Hematopoietic multipotent progenitor cell treated with erythropoietin and hydrocortisone succinate and interleukin-3 and kit ligand, for 8 days (in vitro differentiated cells): ENCODE data around the gene GMFB.
A peak's percentile ranks its signal among the peaks of the same experiment; 100 is the strongest.
"Not testable (repeated sequence)": the region's sequence is repeated elsewhere in the genome, so short reads cannot be mapped to it uniquely, and the experiment has no call there.

Experiments
- DNase-seq: peaks from one replicate; pipeline ENCODE4 v3.0.0-alpha.2; 2015

Gene GMFB

GRCh38 chr14:54490445-54491175, 1.8 kb upstream of the GMFB start:
- DNase-seq = no peak

- no peak for DNase-seq
These were observed 1.1 kb upstream of the GMFB start for GRCh38 chr14:54489731-54490444.

DNA sequence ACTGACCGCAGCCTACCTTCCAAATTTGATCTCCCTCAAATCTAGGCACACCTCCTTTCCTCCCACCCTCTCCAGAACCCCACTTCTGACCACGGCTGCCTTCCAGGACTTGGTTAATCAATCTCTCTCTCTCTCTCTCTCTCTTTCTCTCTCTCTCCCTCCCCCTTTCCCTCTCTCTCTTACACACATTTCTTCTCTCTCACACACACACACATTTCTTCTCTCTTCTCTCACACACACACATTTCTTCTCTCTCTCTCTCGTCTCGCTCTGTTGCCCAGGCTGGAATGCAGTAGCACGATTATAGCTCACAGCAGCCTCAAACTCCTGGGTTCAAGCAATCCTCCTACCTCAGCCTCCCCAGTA, 521 bp upstream of the GMFB start:
- DNase-seq = no peak

DNA sequence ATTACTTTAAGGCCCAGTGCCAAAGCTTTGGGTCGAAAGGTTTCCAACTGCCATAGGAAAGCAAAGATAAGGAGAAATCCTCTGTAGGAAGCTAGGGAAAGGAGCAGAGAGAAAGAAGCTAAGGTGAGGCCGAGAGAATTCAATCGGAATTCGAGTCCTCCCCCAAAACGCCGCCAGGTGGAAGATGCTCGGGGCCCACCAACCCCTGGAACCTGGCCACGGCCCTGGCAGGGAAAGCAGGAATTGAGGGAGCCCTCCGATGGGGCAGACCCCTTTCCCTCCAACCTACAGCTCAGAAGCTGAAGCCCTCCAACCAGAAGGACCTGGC, 498 bp downstream of the GMFB start:
- no peak for DNase-seq

DNA sequence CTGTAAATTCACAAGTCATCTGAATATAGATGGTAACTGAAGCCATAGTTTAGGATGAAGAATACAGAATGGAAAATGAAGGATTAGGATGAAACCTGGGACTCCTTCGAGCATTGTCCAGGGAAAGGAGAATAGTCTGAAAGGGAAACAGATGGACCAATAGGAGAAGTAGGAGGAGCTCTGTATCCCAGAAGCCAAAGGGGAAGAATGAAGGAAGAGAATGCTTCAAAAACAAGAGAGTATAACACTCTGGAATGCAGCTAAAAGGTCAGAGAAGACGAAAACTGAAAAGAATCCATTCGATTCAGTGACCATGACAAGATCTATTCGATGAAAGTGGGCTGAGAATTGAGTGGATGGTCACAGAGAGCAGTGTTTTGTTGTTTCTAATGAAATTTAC, 1.0 kb downstream of the GMFB start:
- DNase-seq = no peak

- DNase-seq = peak; percentile 79
These were observed 2.1 kb downstream of the GMFB start for GRCh38 chr14:54486685-54487084.

- no peak for DNase-seq
These were observed 4.9 kb downstream of the GMFB start for GRCh38 chr14:54483846-54484245.

GRCh38 chr14:54483073-54483745, 5.6 kb downstream of the GMFB start:
- no peak for DNase-seq

GRCh38 chr14:54481695-54482094, 7.1 kb downstream of the GMFB start:
- no peak for DNase-seq

- no peak for DNase-seq
These were observed 7.8 kb downstream of the GMFB start for GRCh38 chr14:54480830-54481562.

GRCh38 chr14:54478636-54479215, 10.1 kb downstream of the GMFB start:
- no peak for DNase-seq

- DNase-seq = no peak
These were observed 12.9 kb downstream of the GMFB start for GRCh38 chr14:54475911-54476310.

GRCh38 chr14:54475187-54475899, 13.4 kb downstream of the GMFB start:
- no peak for DNase-seq

- no peak for DNase-seq
These were observed 14.5 kb downstream of the GMFB start for GRCh38 chr14:54474232-54474793.

DNA sequence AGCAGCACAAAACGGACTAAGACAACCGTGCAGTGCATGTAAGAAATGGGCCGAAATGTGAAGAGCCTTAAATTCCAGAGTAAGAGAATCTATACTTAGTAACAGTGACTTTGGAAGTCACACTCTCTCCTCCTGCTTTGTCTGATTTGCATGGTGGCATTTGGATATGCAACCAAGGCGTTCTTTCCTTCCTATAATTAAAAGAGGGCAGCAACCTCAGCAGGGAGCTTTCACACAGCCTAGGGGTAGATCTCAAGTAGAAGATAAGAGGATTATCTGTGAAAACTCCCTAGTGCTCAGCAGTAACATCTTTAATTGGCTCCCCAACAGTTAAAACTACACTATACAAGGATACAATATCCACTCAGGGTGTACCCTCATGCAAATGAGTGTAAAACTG, 16.5 kb downstream of the GMFB start:
- no peak for DNase-seq

GRCh38 chr14:54471641-54472040, 17.1 kb downstream of the GMFB start:
- no peak for DNase-seq

- DNase-seq = no peak
These were observed 18.1 kb downstream of the GMFB start for GRCh38 chr14:54470701-54471100.

GRCh38 chr14:54467280-54467679, 21.5 kb downstream of the GMFB start:
- no peak for DNase-seq

DNA sequence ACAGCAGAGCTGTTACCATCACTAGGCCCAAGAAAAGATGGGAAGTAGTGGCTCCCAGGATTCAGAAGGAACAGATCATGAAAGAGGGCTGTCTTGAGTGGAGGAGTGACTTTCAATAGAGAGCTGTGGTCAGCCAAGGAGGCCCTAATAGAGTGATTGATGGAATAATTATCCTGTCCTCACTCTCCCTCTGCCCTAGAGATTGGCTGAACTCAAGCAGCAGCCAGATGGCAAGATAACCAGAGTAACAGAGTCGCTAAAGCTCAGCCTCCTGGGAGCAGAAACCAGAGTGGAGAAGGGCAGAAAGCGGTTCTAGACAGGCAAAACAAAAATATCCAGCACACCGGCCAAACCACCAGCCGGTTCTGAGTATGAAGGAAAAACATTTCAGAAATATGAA, 23.1 kb downstream of the GMFB start:
- DNase-seq = no peak

GRCh38 chr14:54462048-54462447, 26.7 kb downstream of the GMFB start:
- DNase-seq = no peak

- no peak for DNase-seq
These were observed 29.7 kb downstream of the GMFB start for GRCh38 chr14:54459106-54459505.

DNA sequence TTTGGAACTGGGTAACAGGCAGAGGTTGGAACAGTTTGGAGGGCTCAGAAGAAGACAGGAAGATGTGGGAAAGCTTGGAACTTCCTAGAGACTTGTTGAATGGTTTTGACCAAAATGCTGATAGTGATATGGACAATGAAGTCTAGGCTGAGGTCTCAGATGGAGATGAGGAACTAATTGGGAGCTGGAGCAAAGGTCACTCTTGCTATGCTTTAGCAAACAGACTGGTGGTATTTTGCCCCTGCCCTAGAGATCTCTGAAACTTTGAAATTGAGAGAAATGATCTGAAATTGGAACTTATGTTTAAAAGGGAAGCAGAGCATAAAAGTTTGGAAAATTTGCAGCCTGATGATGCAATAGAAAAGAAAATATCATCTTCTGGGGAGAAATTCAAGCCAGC, 30.2 kb downstream of the GMFB start:
- not testable (repeated sequence) for DNase-seq
